Neural cell (in vitro differentiated cells): ENCODE data around the gene SPRR2G. TPM values are rescaled to one million over a fixed set of nuclear protein-coding genes. Genes with fewer than 3 reads are reported as not detected.

ENCODE experiments used
- polyA plus RNA-seq: library from polyadenylated mRNA; depleted of rRNA; stranded (reverse); fragments of >200 nt; gene quantifications from 2 replicates; pipeline ENCODE4 v1.2.3, GENCODE V29; 2014
- small RNA-seq, 3 experiments: library from RNA; depleted of rRNA; stranded (forward); fragments of <200 nt; gene quantifications; one replicate each; pipeline ENCODE3, GENCODE V24; 2012

SPRR2G gene
- polyA plus RNA-seq, 1 donor from 2014 or later = not detected

Small RNA genes lying within 50 kb of the gene (small RNA-seq; reads per million reads assigned to genes)
- 0 reads per million in 3 experiments for gene SPRR2C

Other genes with a start within 250 kb of the SPRR2G start
- gene IVL, start 242.3 kb downstream of the SPRR2G start, polyA plus RNA-seq = not detected in 2 replicates
- not detected in 2 replicates for gene SPRR5, start 203.7 kb downstream of the SPRR2G start, polyA plus RNA-seq
- gene SPRR4, start 180.2 kb downstream of the SPRR2G start, polyA plus RNA-seq = not detected in 2 replicates
- not detected in 2 replicates for gene SPRR1A, start 166.8 kb downstream of the SPRR2G start, polyA plus RNA-seq
- gene SPRR3, start 149.1 kb downstream of the SPRR2G start, polyA plus RNA-seq = not detected in 2 replicates
- gene SPRR1B, start 119.7 kb downstream of the SPRR2G start, polyA plus RNA-seq = not detected in 2 replicates
- not detected in 2 replicates for gene SPRR2D, start 109.8 kb downstream of the SPRR2G start, polyA plus RNA-seq
- not detected in 2 replicates for gene SPRR2A, start 93.4 kb downstream of the SPRR2G start, polyA plus RNA-seq
- gene SPRR2B, start 79.3 kb downstream of the SPRR2G start, polyA plus RNA-seq = not detected in 2 replicates
- not detected in 2 replicates for gene SPRR2E, start 56.4 kb downstream of the SPRR2G start, polyA plus RNA-seq
- gene SPRR2F, start 37.4 kb downstream of the SPRR2G start, polyA plus RNA-seq = not detected in 2 replicates
- gene LELP1, start 52.5 kb upstream of the SPRR2G start, polyA plus RNA-seq = not detected in 2 replicates
- not detected in 2 replicates for gene PRR9, start 66.7 kb upstream of the SPRR2G start, polyA plus RNA-seq
- gene LORICRIN, start 108.8 kb upstream of the SPRR2G start, polyA plus RNA-seq = 0.42 and 1.3 TPM in 2 replicates
- not detected in 2 replicates for gene PGLYRP3, start 162.1 kb upstream of the SPRR2G start, polyA plus RNA-seq
- not detected in 2 replicates for gene PGLYRP4, start 198.0 kb upstream of the SPRR2G start, polyA plus RNA-seq
- gene S100A9, start 207.0 kb upstream of the SPRR2G start, polyA plus RNA-seq = not detected in 2 replicates
- not detected in 2 replicates for gene S100A12, start 224.7 kb upstream of the SPRR2G start, polyA plus RNA-seq
- not detected in 2 replicates for gene S100A8, start 240.2 kb upstream of the SPRR2G start, polyA plus RNA-seq